Measurements from ENCODE around the gene YTHDC1. TPM values are rescaled to one million over a fixed set of nuclear protein-coding genes. Genes with fewer than 3 reads are reported as not detected.
A peak's percentile ranks its signal among the peaks of the same experiment; 100 is the strongest.
"Not testable (repeated sequence)": the region's sequence is repeated elsewhere in the genome, so short reads cannot be mapped to it uniquely, and the experiment has no call there.

The YTHDC1 gene
- 100 to 1,000 TPM in 1 of 4 donors, 10 to 100 TPM in 3; 47.2 to 146 (median 64.0) TPM for total RNA-seq

GRCh38 chr4:68349649-68350360 is at the start of gene YTHDC1:
Gene YTHDC1, minus strand, starts transcription at chr4:68350090. Its CDS starts 337 bp downstream, at chr4:68349753.
- Histone ChIP-seq H3K9me3 (no peaks in the 10 kb centered on the region), H3K27ac (peak within 1 kb of the TSS; percentile 99), H3K27me3 (no peaks in the 10 kb centered on the region), H3K4me1 (peaks cover 43% of the 10 kb centered on the region), H3K4me3 (peak within 1 kb of the TSS; percentile 93), H3K36me3 (no peaks in the 10 kb centered on the region)
- TF ChIP-seq EP300 (IDR thresholded peaks at IDR 0.05): peak; percentile 45
- TF ChIP-seq POLR2AphosphoS5 (IDR thresholded peaks at IDR 0.05): peak; percentile 62 to 97 (median 96)
- TF ChIP-seq CTCF (IDR thresholded peaks at IDR 0.05): no peak
- TF ChIP-seq POLR2A (IDR thresholded peaks at IDR 0.05): peak; percentile 87 to 97
- peak; percentile 98 for DNase-seq (ENCODE audit: low spot score in 2 of 2)
- 1% methylated on average over 64 of the region's 67 CpGs for WGBS

GRCh38 chr4:68399306-68399705 is 49.4 kb upstream of the YTHDC1 start:
- no peak for DNase-seq (ENCODE audit: low spot score in 2 of 2)
- Histone ChIP-seq H3K4me3 (no peak overlapping the region), H3K36me3 (no peaks in the 10 kb centered on the region), H3K9me3 (no peaks in the 10 kb centered on the region), H3K27me3 (no peaks in the 10 kb centered on the region), H3K27ac (no peak overlapping the region), H3K4me1 (no peaks in the 10 kb centered on the region)
- 77% methylated on average over 4 of the region's 4 CpGs for WGBS
- TF ChIP-seq EP300 (IDR thresholded peaks at IDR 0.05) (no peak), CTCF (IDR thresholded peaks at IDR 0.05) (no peak), POLR2AphosphoS5 (IDR thresholded peaks at IDR 0.05) (no peak), POLR2A (IDR thresholded peaks at IDR 0.05) (no peak)

GRCh38 chr4:68396756-68397155 is 46.9 kb upstream of the YTHDC1 start:
- H3K36me3 ChIP-seq: no peaks in the 10 kb centered on the region
- H3K27me3 ChIP-seq: no peaks in the 10 kb centered on the region
- H3K4me3 ChIP-seq: no peak overlapping the region
- H3K4me1 ChIP-seq: no peaks in the 10 kb centered on the region
- no peaks in the 10 kb centered on the region for H3K9me3 ChIP-seq
- H3K27ac ChIP-seq: no peak overlapping the region
- TF ChIP-seq EP300 (IDR thresholded peaks at IDR 0.05) (no peak), POLR2AphosphoS5 (IDR thresholded peaks at IDR 0.05) (no peak), CTCF (IDR thresholded peaks at IDR 0.05) (no peak), POLR2A (IDR thresholded peaks at IDR 0.05) (no peak)
- WGBS: 100% methylated on average over 1 of the region's 1 CpG
- DNase-seq (ENCODE audit: low spot score in 2 of 2): no peak

GRCh38 chr4:68391436-68391835 is 41.5 kb upstream of the YTHDC1 start:
- Histone ChIP-seq H3K9me3 (no peaks in the 10 kb centered on the region), H3K4me3 (no peak overlapping the region), H3K36me3 (no peaks in the 10 kb centered on the region), H3K27ac (no peak overlapping the region), H3K4me1 (no peaks in the 10 kb centered on the region), H3K27me3 (no peaks in the 10 kb centered on the region)
- WGBS: 45% methylated on average over 3 of the region's 3 CpGs
- TF ChIP-seq POLR2A (IDR thresholded peaks at IDR 0.05): no peak
- no peak for TF ChIP-seq EP300 (IDR thresholded peaks at IDR 0.05)
- no peak for DNase-seq (ENCODE audit: low spot score in 2 of 2)

GRCh38 chr4:68390205-68390935 is 40.5 kb upstream of the YTHDC1 start:
- no peak for DNase-seq (ENCODE audit: low spot score in 2 of 2)
- TF ChIP-seq POLR2AphosphoS5 (IDR thresholded peaks at IDR 0.05): no peak
- TF ChIP-seq EP300 (IDR thresholded peaks at IDR 0.05): no peak
- TF ChIP-seq POLR2A (IDR thresholded peaks at IDR 0.05): no peak
- TF ChIP-seq CTCF (IDR thresholded peaks at IDR 0.05): no peak
- no peaks in the 10 kb centered on the region for H3K9me3 ChIP-seq

GRCh38 chr4:68389386-68389913 is 39.6 kb upstream of the YTHDC1 start:
- not testable (repeated sequence) for H3K9me3 ChIP-seq; DNase-seq (ENCODE audit: low spot score in 2 of 2); H3K36me3 ChIP-seq; H3K27ac ChIP-seq; H3K27me3 ChIP-seq; H3K4me3 ChIP-seq; H3K4me1 ChIP-seq
- 76% methylated on average over 6 of the region's 6 CpGs for WGBS

More at GRCh38 chr4:68390205-68390935, 40.5 kb upstream of the YTHDC1 start:
- no peaks in the 10 kb centered on the region for H3K4me1 ChIP-seq
- H3K27ac ChIP-seq: no peak overlapping the region
- no peak overlapping the region for H3K4me3 ChIP-seq
- H3K27me3 ChIP-seq: no peaks in the 10 kb centered on the region
- WGBS: 48% methylated on average over 1 of the region's 1 CpG
- no peaks in the 10 kb centered on the region for H3K36me3 ChIP-seq
